PFSK-1 (cell line): ENCODE data around the gene NLRC3.

Experiments used
- FOXP2 ChIP-seq: optimal IDR thresholded peaks from 2 replicates; pipeline ENCODE3; 2011; ENCODE audit warnings: borderline replicate concordance, control low read depth, inconsistent platforms; ENCODE audit not compliant: insufficient read depth; ENCODE audit errors: extremely low read length, extremely low read depth
- POLR2AphosphoS5 ChIP-seq: IDR thresholded peaks from 2 replicates; pipeline ENCODE4 v1.6.1; 2012; ENCODE audit warnings: low read depth, mild to moderate bottlenecking, control low read depth, low read length, moderate library complexity
- SIN3A ChIP-seq: IDR thresholded peaks from 2 replicates; pipeline ENCODE4 v1.6.1; 2012; ENCODE audit warnings: mild to moderate bottlenecking, low read length, moderate library complexity, borderline replicate concordance; ENCODE audit not compliant: insufficient read depth
- TAF1 ChIP-seq: IDR thresholded peaks from 2 replicates; pipeline ENCODE4 v1.6.1; 2012; ENCODE audit warnings: low read length, control low read depth, borderline replicate concordance; ENCODE audit not compliant: insufficient read depth
- TF ChIP-seq, protein P1 (sequence below), 2 experiments: IDR thresholded peaks; 2 replicates each; pipeline versions ENCODE4 v1.6.1 to v1.8.0; 2011 to 2012; ENCODE audit warnings: low read depth in 2 of 2, low read length in 2 of 2, control low read depth in 1 of 2, inconsistent platforms in 1 of 2, mild to moderate bottlenecking in 1 of 2, moderate library complexity in 1 of 2; ENCODE audit not compliant: insufficient read depth in 1 of 2

- TF ChIP-seq TAF1, result no peak
- TF ChIP-seq SIN3A, result no peak
- TF ChIP-seq POLR2AphosphoS5, result no peak
- TF ChIP-seq, protein P1, sequence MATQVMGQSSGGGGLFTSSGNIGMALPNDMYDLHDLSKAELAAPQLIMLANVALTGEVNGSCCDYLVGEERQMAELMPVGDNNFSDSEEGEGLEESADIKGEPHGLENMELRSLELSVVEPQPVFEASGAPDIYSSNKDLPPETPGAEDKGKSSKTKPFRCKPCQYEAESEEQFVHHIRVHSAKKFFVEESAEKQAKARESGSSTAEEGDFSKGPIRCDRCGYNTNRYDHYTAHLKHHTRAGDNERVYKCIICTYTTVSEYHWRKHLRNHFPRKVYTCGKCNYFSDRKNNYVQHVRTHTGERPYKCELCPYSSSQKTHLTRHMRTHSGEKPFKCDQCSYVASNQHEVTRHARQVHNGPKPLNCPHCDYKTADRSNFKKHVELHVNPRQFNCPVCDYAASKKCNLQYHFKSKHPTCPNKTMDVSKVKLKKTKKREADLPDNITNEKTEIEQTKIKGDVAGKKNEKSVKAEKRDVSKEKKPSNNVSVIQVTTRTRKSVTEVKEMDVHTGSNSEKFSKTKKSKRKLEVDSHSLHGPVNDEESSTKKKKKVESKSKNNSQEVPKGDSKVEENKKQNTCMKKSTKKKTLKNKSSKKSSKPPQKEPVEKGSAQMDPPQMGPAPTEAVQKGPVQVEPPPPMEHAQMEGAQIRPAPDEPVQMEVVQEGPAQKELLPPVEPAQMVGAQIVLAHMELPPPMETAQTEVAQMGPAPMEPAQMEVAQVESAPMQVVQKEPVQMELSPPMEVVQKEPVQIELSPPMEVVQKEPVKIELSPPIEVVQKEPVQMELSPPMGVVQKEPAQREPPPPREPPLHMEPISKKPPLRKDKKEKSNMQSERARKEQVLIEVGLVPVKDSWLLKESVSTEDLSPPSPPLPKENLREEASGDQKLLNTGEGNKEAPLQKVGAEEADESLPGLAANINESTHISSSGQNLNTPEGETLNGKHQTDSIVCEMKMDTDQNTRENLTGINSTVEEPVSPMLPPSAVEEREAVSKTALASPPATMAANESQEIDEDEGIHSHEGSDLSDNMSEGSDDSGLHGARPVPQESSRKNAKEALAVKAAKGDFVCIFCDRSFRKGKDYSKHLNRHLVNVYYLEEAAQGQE (IDR thresholded peaks at IDR 0.05; ENCODE audit: insufficient read depth in 1 of 2, low read depth in 2 of 2, low read length in 2 of 2), result no peak
- TF ChIP-seq FOXP2, result no peak
These were observed 39.0 kb downstream of the NLRC3 start for GRCh38 chr16:3538222-3538621.
